Kidney (tissue), 14 donors: ENCODE results near the gene KCTD7. TPM values are rescaled to one million over a fixed set of nuclear protein-coding genes. Genes with fewer than 3 reads are reported as not detected.
A peak's percentile ranks its signal among the peaks of the same experiment; 100 is the strongest.
"Not testable (repeated sequence)": the region's sequence is repeated elsewhere in the genome, so short reads cannot be mapped to it uniquely, and the experiment has no call there.

Experiments used
- DNase-seq, 5 donors: peaks; one replicate each; pipeline ENCODE4 v3.0.0-alpha.2; 2013 to 2020
- FAIRE-seq: peaks from 2 replicates; lab custom pipeline; 2012; peaks lifted over from hg19 to GRCh38; lab: Jason Lieb, UNC
- H3K27ac ChIP-seq, 2 donors: one replicate each; pipeline ENCODE4 v1.7.0; 2013; ENCODE audit warnings: low read depth in 2 of 2, low read length in 2 of 2, inconsistent platforms in 1 of 2
- H3K27me3 ChIP-seq: one replicate; pipeline ENCODE4 v1.7.1; 2013; ENCODE audit warnings: low read length, inconsistent platforms; ENCODE audit not compliant: control insufficient read depth, insufficient read depth
- H3K36me3 ChIP-seq, 3 donors: one replicate each; pipeline versions ENCODE4 v1.7.0 to v1.7.1; 2013; ENCODE audit warnings: low read length in 3 of 3, control low read depth in 1 of 3, inconsistent platforms in 1 of 3; ENCODE audit not compliant: insufficient read depth in 3 of 3, control insufficient read depth in 2 of 3
- H3K4me1 ChIP-seq, 3 donors: one replicate each; pipeline versions ENCODE4 v1.7.0 to v1.7.1; 2013; ENCODE audit warnings: low read length in 3 of 3, inconsistent platforms in 1 of 3, low read depth in 1 of 3; ENCODE audit not compliant: control insufficient read depth in 2 of 3, insufficient read depth in 2 of 3
- H3K4me3 ChIP-seq, 3 donors: one replicate each; pipeline versions ENCODE4 v1.7.0 to v1.8.1; 2013; ENCODE audit warnings: low read length in 3 of 3, control low read depth in 1 of 3, inconsistent platforms in 1 of 3
- H3K9ac ChIP-seq, 3 donors: one replicate each; pipeline versions ENCODE4 v1.7.0 to v1.7.1; 2013; ENCODE audit warnings: low read length in 3 of 3, control low read depth in 1 of 3, inconsistent platforms in 1 of 3
- H3K9me3 ChIP-seq, 3 donors: one replicate each; pipeline versions ENCODE4 v1.7.0 to v1.7.1; 2013; ENCODE audit warnings: low read length in 3 of 3, control low read depth in 1 of 3, inconsistent platforms in 1 of 3; ENCODE audit not compliant: control insufficient read depth in 2 of 3, insufficient read depth in 1 of 3
- CTCF ChIP-seq: IDR thresholded peaks from 3 replicates; pipeline ENCODE4 v1.5.1; 2012; ENCODE audit warnings: mild to moderate bottlenecking, moderate library complexity, borderline replicate concordance; ENCODE audit not compliant: insufficient read depth; ENCODE audit errors: extremely low read depth
- intact Hi-C: fragments of 100-400 bp; cut with DNase I; formaldehyde crosslinking; loops from one replicate; pipeline ENCODE4 v1.11.1; 2022
- polyA plus RNA-seq: library from polyadenylated mRNA; stranded (reverse); fragments of 350-450 nt; fragmentation: Illumina TruSeq; extraction: RNeasy Lipid Tissue Mini Kit (QIAGEN cat#74804); gene quantifications from one replicate; pipeline ENCODE4 v1.2.3, GENCODE V29; 2014; ENCODE audit warnings: low read depth, low replicate concordance; ENCODE audit not compliant: insufficient read depth
- total RNA-seq: library from RNA; stranded (reverse); fragmentation: NEBNext Ultra II Directional; extraction: Animal tissue kit (Norgen Biotek cat#: 25700); gene quantifications from one replicate; pipeline ENCODE4 v1.2.1, GENCODE V29; 2021
- donor health status: control.
- donor health status: control.
- donor health status: control.
- donor health status: control.
- donor health status: control.
- donor health status: DM: yes; HTN: yes; CAD: no.
- donor health status: Normal renal cell carcinoma (clear cell type).

KCTD7 gene
- total and polyA plus RNA-seq, 2 donors from 2014 or later, result 7.2 to 12.4 TPM

DNA sequence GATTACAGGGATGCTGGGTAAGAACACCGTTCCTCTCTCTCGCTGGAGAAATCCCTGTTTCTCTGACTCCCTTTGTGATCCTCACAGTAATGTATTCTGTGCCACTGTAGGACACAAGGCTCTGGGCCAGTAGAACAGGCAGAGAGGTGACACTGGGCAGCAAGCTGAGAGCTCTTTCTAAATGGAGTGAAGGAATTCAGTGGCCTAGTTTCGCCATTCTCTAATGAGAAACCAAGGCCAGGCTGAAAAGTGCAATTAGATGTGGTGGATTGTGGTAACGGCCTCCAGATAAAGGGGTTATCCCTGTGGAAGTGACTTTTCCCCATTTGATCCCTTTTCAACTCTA, 12.8 kb downstream of the KCTD7 start:
- intact Hi-C loops, result no loop called here
- H3K9ac ChIP-seq, result no peak overlapping the region
- no peaks in the 10 kb centered on the region for H3K4me1 ChIP-seq
- TF ChIP-seq CTCF, result no peak
- H3K27me3 ChIP-seq, result no peaks in the 10 kb centered on the region
- DNase-seq (no peak), FAIRE-seq (no peak)
- H3K9me3 ChIP-seq, result no peaks in the 10 kb centered on the region
- no peak overlapping the region for H3K27ac ChIP-seq
- peaks cover 4 to 44% (median 28%) of the 10 kb centered on the region in 3 donors for H3K36me3 ChIP-seq
- no peak overlapping the region for H3K4me3 ChIP-seq

- FAIRE-seq (no peak), DNase-seq (peak in 1 of 5 donors; percentile 8)
- H3K27me3 ChIP-seq, result no peaks in the 10 kb centered on the region
- H3K27ac ChIP-seq, result no peak overlapping the region
- no peak for TF ChIP-seq CTCF
- H3K36me3 ChIP-seq, result peaks cover 4 to 44% (median 28%) of the 10 kb centered on the region in 3 donors
- no peak overlapping the region for H3K4me3 ChIP-seq
- no peaks in the 10 kb centered on the region for H3K4me1 ChIP-seq
- H3K9me3 ChIP-seq, result no peaks in the 10 kb centered on the region
- no peak overlapping the region for H3K9ac ChIP-seq
- intact Hi-C loops, result no loop called here
Observed at GRCh38 chr7:66642186-66642585, 13.5 kb downstream of the KCTD7 start.

- Histone ChIP-seq H3K27ac (no peak overlapping the region), H3K27me3 (no peaks in the 10 kb centered on the region), H3K9me3 (no peaks in the 10 kb centered on the region), H3K4me1 (no peaks in the 10 kb centered on the region), H3K9ac (no peak overlapping the region), H3K36me3 (peaks cover 3 to 44% (median 28%) of the 10 kb centered on the region in 3 donors), H3K4me3 (no peak overlapping the region)
- intact Hi-C loops, result no loop called here
- no peak for FAIRE-seq
- no peak for DNase-seq
- TF ChIP-seq CTCF, result no peak
Observed at GRCh38 chr7:66642932-66643331, 14.3 kb downstream of the KCTD7 start.

GRCh38 chr7:66643395-66643794, 14.7 kb downstream of the KCTD7 start:
- H3K27ac ChIP-seq, result no peak overlapping the region
- H3K9ac ChIP-seq, result no peak overlapping the region
- no peak for TF ChIP-seq CTCF
- DNase-seq (no peak), FAIRE-seq (no peak)
- no peaks in the 10 kb centered on the region for H3K27me3 ChIP-seq
- H3K4me3 ChIP-seq, result no peak overlapping the region
- intact Hi-C loops, result no loop called here
- no peaks in the 10 kb centered on the region for H3K4me1 ChIP-seq
- H3K9me3 ChIP-seq, result no peaks in the 10 kb centered on the region
- H3K36me3 ChIP-seq, result peaks cover 2 to 39% (median 24%) of the 10 kb centered on the region in 3 donors

DNA sequence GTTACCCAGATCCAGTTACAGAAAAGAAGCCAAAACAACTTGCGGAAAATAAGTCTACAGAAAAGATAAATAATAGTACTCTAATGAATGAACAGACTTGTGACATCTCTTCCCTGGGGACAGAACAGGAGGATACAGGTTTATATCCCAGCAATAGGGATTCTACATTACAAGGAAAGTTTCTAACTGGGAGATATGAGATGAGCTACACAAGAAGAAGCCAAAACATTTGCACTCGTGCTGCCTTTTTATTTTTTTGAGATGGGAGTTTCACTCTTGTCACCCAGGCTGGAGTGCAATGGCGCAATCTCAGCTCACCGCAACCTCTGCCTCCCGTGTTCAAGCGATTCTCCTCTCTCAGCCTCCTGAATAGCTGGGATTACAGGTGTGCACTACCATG, 22.3 kb downstream of the KCTD7 start:
- H3K27ac ChIP-seq, H3K27me3 ChIP-seq, DNase-seq, H3K9ac ChIP-seq, H3K36me3 ChIP-seq, H3K4me1 ChIP-seq, FAIRE-seq, H3K4me3 ChIP-seq, H3K9me3 ChIP-seq, intact Hi-C loops: not testable (repeated sequence)
